ENCODE measurements around the gene CCL22. TPM values are rescaled to one million over a fixed set of nuclear protein-coding genes. Genes with fewer than 3 reads are reported as not detected.

CCL22 gene
- total RNA-seq, 1 experiment from 2014 or later: not detected

DNA sequence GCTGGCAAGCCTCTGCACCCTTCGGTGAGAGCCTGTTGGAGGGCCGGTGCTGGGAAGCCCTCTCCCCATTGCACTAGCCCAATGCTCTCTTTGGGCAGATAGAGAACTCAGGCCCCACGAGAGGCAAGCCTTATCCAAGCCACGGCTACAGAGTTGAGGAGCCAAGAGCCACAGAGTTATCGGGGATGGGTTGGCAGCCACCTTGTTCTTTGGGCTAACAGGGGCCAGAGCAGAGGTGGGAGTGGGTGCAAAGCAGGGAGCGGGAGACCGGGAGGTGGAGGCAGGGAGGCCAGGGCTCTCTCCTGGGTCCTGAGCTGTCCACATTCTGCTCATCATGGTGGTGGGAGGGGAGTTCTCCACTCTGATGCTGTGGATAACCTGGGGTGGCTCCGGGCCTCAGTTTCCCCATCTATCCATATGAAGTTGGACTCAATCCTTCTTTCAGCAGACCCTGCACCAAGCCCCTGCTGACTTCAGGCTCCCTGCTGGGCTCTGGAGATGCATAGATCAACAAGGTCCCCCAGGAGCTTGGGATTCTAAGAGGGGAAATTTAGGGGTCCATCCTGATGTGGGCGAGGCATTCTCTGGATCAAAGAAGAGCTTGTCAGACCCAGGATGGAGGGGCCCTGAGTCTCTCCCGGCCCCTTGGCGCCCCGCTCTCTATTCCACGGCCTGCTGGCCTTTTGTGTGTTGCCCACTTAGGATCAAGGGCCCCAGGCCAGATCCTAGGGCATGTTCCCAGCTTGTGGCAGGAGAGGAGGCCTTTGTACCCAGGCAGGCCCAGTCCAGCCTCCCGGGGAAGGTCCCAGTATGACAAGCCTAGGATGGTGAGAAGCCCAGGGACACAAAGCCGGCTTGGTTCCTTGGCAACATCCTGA is 13.2 kb downstream of the CCL22 start:
- no peaks in the 10 kb centered on the region for H3K27me3 ChIP-seq (ENCODE audit: insufficient read depth, low read length)
- WGBS (ENCODE audit: extremely low coverage, insufficient read length, low lambda C conversion rate): no CpG with 5 or more reads among the region's 15 CpGs
- peaks cover 3% of the 10 kb centered on the region; the same call in 1 of the 2 replicates for H3K4me1 ChIP-seq (ENCODE audit: insufficient read depth, low read length)
- no peak overlapping the region for H3T11ph ChIP-seq (ENCODE audit: low read length)
- H3K14ac ChIP-seq (ENCODE audit: insufficient read depth, low read length): no peak overlapping the region
- no peaks in the 10 kb centered on the region for H3K79me1 ChIP-seq (ENCODE audit: insufficient read depth, low read depth, low read length, poor library complexity, severe bottlenecking)
- H4K20me1 ChIP-seq (ENCODE audit: control insufficient read depth, insufficient read depth, insufficient read length): no peaks in the 10 kb centered on the region
- H3K4me1 Mint-ChIP-seq: peaks cover 18 to 25% of the 10 kb centered on the region in 2 experiments
- no peak overlapping the region for H4K8ac ChIP-seq (replicated peaks; ENCODE audit: insufficient read length, low read depth, low read length)
- peak overlapping the region; percentile 14 for H3K4me2 ChIP-seq (ENCODE audit: insufficient read depth, insufficient read length, low read length)
- no peak overlapping the region for H2BK120ac ChIP-seq (ENCODE audit: low read depth, low read length, poor library complexity, severe bottlenecking)
- no peaks in the 10 kb centered on the region for H3K9me3 Mint-ChIP-seq
- no peaks in the 10 kb centered on the region for H3K9me3 ChIP-seq (ENCODE audit: control insufficient read depth, low read depth, low read length)
- no peak overlapping the region for H4K5ac ChIP-seq (ENCODE audit: insufficient read length, low read depth, low read length)
- H2AFZ ChIP-seq (ENCODE audit: low read length): no peak overlapping the region
- no peak overlapping the region for H2AK5ac ChIP-seq (ENCODE audit: insufficient read length, low read length)
- TF ChIP-seq, protein P1, sequence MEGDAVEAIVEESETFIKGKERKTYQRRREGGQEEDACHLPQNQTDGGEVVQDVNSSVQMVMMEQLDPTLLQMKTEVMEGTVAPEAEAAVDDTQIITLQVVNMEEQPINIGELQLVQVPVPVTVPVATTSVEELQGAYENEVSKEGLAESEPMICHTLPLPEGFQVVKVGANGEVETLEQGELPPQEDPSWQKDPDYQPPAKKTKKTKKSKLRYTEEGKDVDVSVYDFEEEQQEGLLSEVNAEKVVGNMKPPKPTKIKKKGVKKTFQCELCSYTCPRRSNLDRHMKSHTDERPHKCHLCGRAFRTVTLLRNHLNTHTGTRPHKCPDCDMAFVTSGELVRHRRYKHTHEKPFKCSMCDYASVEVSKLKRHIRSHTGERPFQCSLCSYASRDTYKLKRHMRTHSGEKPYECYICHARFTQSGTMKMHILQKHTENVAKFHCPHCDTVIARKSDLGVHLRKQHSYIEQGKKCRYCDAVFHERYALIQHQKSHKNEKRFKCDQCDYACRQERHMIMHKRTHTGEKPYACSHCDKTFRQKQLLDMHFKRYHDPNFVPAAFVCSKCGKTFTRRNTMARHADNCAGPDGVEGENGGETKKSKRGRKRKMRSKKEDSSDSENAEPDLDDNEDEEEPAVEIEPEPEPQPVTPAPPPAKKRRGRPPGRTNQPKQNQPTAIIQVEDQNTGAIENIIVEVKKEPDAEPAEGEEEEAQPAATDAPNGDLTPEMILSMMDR (conservative IDR thresholded peaks at IDR 0.05): no peak
- no peak overlapping the region for H3K56ac ChIP-seq (ENCODE audit: insufficient read length, low read depth, low read length)
- no peak overlapping the region for H3K4ac ChIP-seq (ENCODE audit: low read depth, low read length)
- peak overlapping the region in 1 of 2 experiments; percentile 68; a peak in 2 of 5 replicates for H3K4me3 Mint-ChIP-seq
- no peak overlapping the region for H3K27ac Mint-ChIP-seq
- no peak overlapping the region for H4K91ac ChIP-seq (ENCODE audit: insufficient read length, low read depth, low read length)
- no peak overlapping the region for H2BK15ac ChIP-seq (ENCODE audit: low read depth, low read length)
- no peaks in the 10 kb centered on the region for H3K23me2 ChIP-seq (ENCODE audit: insufficient read length, low read depth, low read length, poor library complexity, severe bottlenecking)
- H3K27me3 Mint-ChIP-seq (ENCODE audit: low read depth): peaks cover 2% of the 10 kb centered on the region; the same call in 1 of the 2 replicates
- DNase-seq: no peak
- no peaks in the 10 kb centered on the region for H3K36me3 Mint-ChIP-seq (ENCODE audit: insufficient read depth in 1 of 3, low read depth in 3 of 3)
- H2BK5ac ChIP-seq (ENCODE audit: insufficient read length, low read length): no peak overlapping the region
- no peak overlapping the region for H2BK12ac ChIP-seq (ENCODE audit: insufficient read length, low read depth, low read length)
- H3K27ac ChIP-seq (ENCODE audit: insufficient read length, low read depth, low read length): no peak overlapping the region
- H2BK20ac ChIP-seq (ENCODE audit: low read depth, low read length, poor library complexity, severe bottlenecking): no peak overlapping the region
- H3K9ac ChIP-seq (ENCODE audit: extremely low read depth, insufficient read length, low read length): no peak overlapping the region
- H3K18ac ChIP-seq (ENCODE audit: insufficient read length, low read depth, low read length): no peak overlapping the region
- no peaks in the 10 kb centered on the region for H3K79me2 ChIP-seq (ENCODE audit: insufficient read depth, low read length)
- no peak overlapping the region for H3K23ac ChIP-seq (ENCODE audit: insufficient read length, low read depth, low read length)

Data from H9 (cell line).